K562 (cell line): ENCODE measurements around the gene NKAPL. TPM values are rescaled to one million over a fixed set of nuclear protein-coding genes. Genes with fewer than 3 reads are reported as not detected.
A peak's percentile ranks its signal among the peaks of the same experiment; 100 is the strongest.

Source experiments
- CREM ChIP-seq: IDR thresholded peaks from 2 replicates; pipeline ENCODE4 v1.6.1; 2014; ENCODE audit warnings: antibody characterized with exemption, low read depth
- GATAD2B ChIP-seq: fragments of 450-650 bp; IDR thresholded peaks from 2 replicates; pipeline ENCODE4 v1.6.1; 2017; ENCODE audit warnings: mild to moderate bottlenecking, borderline replicate concordance
- KLF6 ChIP-seq: fragments of 250-450 bp; sonication (Bioruptor Pico); IDR thresholded peaks from 2 replicates; pipeline ENCODE4 v1.4.0; 2020; ENCODE audit warnings: mild to moderate bottlenecking, moderate library complexity, borderline replicate concordance
- RBBP5 ChIP-seq: fragments of 200-600 bp; sonication (generic); IDR thresholded peaks from 2 replicates; pipeline ENCODE4 v1.6.1; 2012; ENCODE audit warnings: borderline replicate concordance, mild to moderate bottlenecking, low read length, control low read depth, inconsistent platforms; ENCODE audit not compliant: insufficient read depth, poor library complexity, severe bottlenecking
- SOX6 ChIP-seq: fragments of 450-650 bp; IDR thresholded peaks from 2 replicates; pipeline ENCODE4 v1.6.1; 2014; ENCODE audit warnings: mild to moderate bottlenecking
- ZBTB7A ChIP-seq: IDR thresholded peaks from 2 replicates; pipeline ENCODE4 v1.6.1; 2011; ENCODE audit warnings: low read depth, mild to moderate bottlenecking, low read length, moderate library complexity, borderline replicate concordance; ENCODE audit not compliant: control insufficient read depth
- polyA plus RNA-seq, 8 experiments: library from polyadenylated mRNA; depleted of rRNA in 4 of 8; stranded (reverse) in 5 of 8; unstranded in 3 of 8; fragments of >200 nt; fragmentation: Nextera tagmentation in 2 of 8; fragmentation: Illumina TruSeq in 1 of 8; extraction: Ambion mirVana in 2 of 8; extraction: Trizol in 1 of 8; gene quantifications; 2 replicates each; pipeline versions ENCODE4 v1.2.1 to v1.2.3, GENCODE V29; 2011 to 2014; ENCODE audit warnings: inconsistent platforms in 1 of 8, missing spikeins in 1 of 8
- total RNA-seq, 7 experiments: library from RNA; depleted of rRNA in 6 of 7; stranded (reverse); fragments of >200 nt in 6 of 7; fragmentation: Illumina TruSeq in 2 of 7; extraction: Trizol in 2 of 7; gene quantifications; 2 replicates each; pipeline versions ENCODE4 v1.2.1 to v1.2.3, GENCODE V29; 2011 to 2021; ENCODE audit warnings: low replicate concordance in 1 of 7
- TF ChIP-seq, protein P1 (sequence below): fragments of 450-650 bp; IDR thresholded peaks from 2 replicates; pipeline ENCODE4 v1.6.1; 2018; ENCODE audit not compliant: partially characterized antibody
- TF ChIP-seq, protein P2 (sequence below): fragments of 200-800 bp; sonication (Bioruptor generic); IDR thresholded peaks from 2 replicates; pipeline ENCODE4 v1.6.1; 2016; ENCODE audit warnings: missing genetic modification characterization, missing compliant biosample characterization
- TF ChIP-seq, protein P3 (sequence below): sonication (generic); formaldehyde crosslinking; IDR thresholded peaks from 2 replicates; pipeline ENCODE4 v1.8.0; 2022; ENCODE audit warnings: mild to moderate bottlenecking, missing genetic modification reagents
- TF ChIP-seq, protein P4 (sequence below): fragments of 250-450 bp; sonication (Bioruptor Pico); IDR thresholded peaks from 2 replicates; pipeline ENCODE4 v1.5.0; 2020; ENCODE audit warnings: mild to moderate bottlenecking, borderline replicate concordance

The NKAPL gene
- total and polyA plus RNA-seq, 9 of the 15 experiments (the other 6 are each of a cell fraction or from before 2014, with no cell fraction given): not detected

DNA sequence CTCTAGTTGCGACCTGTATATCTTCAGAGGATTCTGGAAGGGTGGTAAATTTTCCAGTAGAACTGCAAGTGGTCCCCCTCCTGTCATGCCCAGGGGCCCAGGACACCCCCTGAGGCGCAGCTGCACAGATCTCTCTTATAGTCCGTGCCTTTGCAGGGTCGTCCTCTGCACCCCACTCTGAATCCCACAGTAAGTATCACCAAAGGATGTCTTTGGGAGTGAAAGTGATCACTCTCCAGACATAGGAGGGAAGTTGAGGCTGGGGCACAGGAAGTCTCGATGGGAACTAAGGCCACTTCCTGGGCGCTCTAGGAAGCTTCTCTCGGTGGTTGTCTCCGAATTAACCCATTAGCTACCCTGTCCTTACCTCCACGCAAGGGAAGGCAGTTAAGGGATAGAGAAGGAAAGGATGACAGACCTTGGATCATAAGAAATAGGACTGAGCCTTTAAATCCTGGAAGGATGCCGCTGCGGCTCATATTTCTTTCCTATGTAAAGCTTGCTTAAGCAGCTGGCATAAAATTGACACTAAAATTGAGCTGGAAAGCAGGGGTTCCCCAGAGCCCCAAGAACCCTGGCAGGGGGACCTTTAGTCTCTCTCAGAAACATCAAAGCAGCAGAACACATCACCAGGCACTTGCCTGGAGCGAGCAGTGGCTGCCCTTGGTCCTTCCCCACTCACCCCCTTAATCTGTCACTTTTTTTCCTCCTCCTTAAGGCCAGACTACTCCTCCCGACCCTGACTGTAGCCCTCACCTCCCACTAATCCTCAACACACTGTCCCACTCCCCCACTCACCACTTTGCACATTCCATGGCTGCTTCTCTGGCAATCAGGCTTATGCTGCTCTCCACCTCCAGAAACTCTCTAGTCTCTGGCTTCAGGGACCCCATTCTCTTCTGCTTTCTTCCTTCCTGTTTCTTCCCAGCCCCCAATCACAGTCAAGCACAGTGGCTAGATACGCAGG is 6.8 kb upstream of the NKAPL start, which contains the start of gene ZKSCAN4 (continued):
- TF ChIP-seq RBBP5 (peak; percentile 45), KLF6 (CRISPR knock-in tag) (peak; percentile 66; the same call in 1 of the 2 replicates), SOX6 (peak; percentile 70), ZBTB7A (no peak), GATAD2B (peak; percentile 68; the same call in 1 of the 2 replicates), CREM (peak; percentile 76)
- TF ChIP-seq, protein P1, sequence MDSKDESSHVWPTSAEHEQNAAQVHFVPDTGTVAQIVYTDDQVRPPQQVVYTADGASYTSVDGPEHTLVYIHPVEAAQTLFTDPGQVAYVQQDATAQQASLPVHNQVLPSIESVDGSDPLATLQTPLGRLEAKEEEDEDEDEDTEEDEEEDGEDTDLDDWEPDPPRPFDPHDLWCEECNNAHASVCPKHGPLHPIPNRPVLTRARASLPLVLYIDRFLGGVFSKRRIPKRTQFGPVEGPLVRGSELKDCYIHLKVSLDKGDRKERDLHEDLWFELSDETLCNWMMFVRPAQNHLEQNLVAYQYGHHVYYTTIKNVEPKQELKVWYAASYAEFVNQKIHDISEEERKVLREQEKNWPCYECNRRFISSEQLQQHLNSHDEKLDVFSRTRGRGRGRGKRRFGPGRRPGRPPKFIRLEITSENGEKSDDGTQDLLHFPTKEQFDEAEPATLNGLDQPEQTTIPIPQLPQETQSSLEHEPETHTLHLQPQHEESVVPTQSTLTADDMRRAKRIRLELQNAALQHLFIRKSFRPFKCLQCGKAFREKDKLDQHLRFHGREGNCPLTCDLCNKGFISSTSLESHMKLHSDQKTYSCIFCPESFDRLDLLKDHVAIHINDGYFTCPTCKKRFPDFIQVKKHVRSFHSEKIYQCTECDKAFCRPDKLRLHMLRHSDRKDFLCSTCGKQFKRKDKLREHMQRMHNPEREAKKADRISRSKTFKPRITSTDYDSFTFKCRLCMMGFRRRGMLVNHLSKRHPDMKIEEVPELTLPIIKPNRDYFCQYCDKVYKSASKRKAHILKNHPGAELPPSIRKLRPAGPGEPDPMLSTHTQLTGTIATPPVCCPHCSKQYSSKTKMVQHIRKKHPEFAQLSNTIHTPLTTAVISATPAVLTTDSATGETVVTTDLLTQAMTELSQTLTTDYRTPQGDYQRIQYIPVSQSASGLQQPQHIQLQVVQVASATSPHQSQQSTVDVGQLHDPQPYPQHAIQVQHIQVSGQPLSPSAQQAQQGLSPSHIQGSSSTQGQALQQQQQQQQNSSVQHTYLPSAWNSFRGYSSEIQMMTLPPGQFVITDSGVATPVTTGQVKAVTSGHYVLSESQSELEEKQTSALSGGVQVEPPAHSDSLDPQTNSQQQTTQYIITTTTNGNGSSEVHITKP: peak; percentile 70
- TF ChIP-seq, protein P2, sequence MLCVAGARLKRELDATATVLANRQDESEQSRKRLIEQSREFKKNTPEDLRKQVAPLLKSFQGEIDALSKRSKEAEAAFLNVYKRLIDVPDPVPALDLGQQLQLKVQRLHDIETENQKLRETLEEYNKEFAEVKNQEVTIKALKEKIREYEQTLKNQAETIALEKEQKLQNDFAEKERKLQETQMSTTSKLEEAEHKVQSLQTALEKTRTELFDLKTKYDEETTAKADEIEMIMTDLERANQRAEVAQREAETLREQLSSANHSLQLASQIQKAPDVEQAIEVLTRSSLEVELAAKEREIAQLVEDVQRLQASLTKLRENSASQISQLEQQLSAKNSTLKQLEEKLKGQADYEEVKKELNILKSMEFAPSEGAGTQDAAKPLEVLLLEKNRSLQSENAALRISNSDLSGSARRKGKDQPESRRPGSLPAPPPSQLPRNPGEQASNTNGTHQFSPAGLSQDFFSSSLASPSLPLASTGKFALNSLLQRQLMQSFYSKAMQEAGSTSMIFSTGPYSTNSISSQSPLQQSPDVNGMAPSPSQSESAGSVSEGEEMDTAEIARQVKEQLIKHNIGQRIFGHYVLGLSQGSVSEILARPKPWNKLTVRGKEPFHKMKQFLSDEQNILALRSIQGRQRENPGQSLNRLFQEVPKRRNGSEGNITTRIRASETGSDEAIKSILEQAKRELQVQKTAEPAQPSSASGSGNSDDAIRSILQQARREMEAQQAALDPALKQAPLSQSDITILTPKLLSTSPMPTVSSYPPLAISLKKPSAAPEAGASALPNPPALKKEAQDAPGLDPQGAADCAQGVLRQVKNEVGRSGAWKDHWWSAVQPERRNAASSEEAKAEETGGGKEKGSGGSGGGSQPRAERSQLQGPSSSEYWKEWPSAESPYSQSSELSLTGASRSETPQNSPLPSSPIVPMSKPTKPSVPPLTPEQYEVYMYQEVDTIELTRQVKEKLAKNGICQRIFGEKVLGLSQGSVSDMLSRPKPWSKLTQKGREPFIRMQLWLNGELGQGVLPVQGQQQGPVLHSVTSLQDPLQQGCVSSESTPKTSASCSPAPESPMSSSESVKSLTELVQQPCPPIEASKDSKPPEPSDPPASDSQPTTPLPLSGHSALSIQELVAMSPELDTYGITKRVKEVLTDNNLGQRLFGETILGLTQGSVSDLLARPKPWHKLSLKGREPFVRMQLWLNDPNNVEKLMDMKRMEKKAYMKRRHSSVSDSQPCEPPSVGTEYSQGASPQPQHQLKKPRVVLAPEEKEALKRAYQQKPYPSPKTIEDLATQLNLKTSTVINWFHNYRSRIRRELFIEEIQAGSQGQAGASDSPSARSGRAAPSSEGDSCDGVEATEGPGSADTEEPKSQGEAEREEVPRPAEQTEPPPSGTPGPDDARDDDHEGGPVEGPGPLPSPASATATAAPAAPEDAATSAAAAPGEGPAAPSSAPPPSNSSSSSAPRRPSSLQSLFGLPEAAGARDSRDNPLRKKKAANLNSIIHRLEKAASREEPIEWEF (CRISPR knock-in tag): no peak
- TF ChIP-seq, protein P3, sequence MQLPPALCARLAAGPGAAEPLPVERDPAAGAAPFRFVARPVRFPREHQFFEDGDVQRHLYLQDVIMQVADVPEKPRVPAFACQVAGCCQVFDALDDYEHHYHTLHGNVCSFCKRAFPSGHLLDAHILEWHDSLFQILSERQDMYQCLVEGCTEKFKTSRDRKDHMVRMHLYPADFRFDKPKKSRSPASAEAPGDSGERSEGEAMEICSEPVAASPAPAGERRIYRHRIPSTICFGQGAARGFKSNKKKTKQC (CRISPR knock-in tag): no peak
- TF ChIP-seq, protein P4, sequence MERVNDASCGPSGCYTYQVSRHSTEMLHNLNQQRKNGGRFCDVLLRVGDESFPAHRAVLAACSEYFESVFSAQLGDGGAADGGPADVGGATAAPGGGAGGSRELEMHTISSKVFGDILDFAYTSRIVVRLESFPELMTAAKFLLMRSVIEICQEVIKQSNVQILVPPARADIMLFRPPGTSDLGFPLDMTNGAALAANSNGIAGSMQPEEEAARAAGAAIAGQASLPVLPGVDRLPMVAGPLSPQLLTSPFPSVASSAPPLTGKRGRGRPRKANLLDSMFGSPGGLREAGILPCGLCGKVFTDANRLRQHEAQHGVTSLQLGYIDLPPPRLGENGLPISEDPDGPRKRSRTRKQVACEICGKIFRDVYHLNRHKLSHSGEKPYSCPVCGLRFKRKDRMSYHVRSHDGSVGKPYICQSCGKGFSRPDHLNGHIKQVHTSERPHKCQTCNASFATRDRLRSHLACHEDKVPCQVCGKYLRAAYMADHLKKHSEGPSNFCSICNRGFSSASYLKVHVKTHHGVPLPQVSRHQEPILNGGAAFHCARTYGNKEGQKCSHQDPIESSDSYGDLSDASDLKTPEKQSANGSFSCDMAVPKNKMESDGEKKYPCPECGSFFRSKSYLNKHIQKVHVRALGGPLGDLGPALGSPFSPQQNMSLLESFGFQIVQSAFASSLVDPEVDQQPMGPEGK (CRISPR knock-in tag): no peak
